PFSK-1 (cell line): Measurements from ENCODE around the gene NME3.

Experiments used
- POLR2AphosphoS5 ChIP-seq: IDR thresholded peaks from 2 replicates; pipeline ENCODE4 v1.6.1; 2012; ENCODE audit warnings: low read depth, mild to moderate bottlenecking, control low read depth, low read length, moderate library complexity
- TAF1 ChIP-seq: IDR thresholded peaks from 2 replicates; pipeline ENCODE4 v1.6.1; 2012; ENCODE audit warnings: low read length, control low read depth, borderline replicate concordance; ENCODE audit not compliant: insufficient read depth

- TF ChIP-seq POLR2AphosphoS5 (no peak), TAF1 (no peak)
Measured at GRCh38 chr16:1786242-1787055, 15.1 kb upstream of the NME3 start.
